GM10266 (cell line): ENCODE measurements around the gene CLCN1.
A peak's percentile ranks its signal among the peaks of the same experiment; 100 is the strongest.

Experiments used
- DNase-seq: peaks from one replicate; pipeline ENCODE4 v3.0.0; 2012; ENCODE audit errors: extremely low spot score
- CTCF ChIP-seq: IDR thresholded peaks from 2 replicates; pipeline ENCODE4 v1.5.1; 2012; ENCODE audit warnings: mild to moderate bottlenecking, low read depth; ENCODE audit not compliant: control insufficient read depth, insufficient read depth; ENCODE audit errors: missing control alignments

Gene CLCN1

GRCh38 chr7:143305423-143306070, 10.4 kb upstream of the CLCN1 start:
- DNase-seq: no peak
- TF ChIP-seq CTCF: peak; percentile 46

GRCh38 chr7:143308632-143309031, 7.3 kb upstream of the CLCN1 start:
- DNase-seq: no peak
- TF ChIP-seq CTCF: no peak

GRCh38 chr7:143314127-143314526, 1.8 kb upstream of the CLCN1 start:
- no peak for DNase-seq

GRCh38 chr7:143316492-143316891, 581 bp downstream of the CLCN1 start:
- DNase-seq: no peak

More at GRCh38 chr7:143314127-143314526, 1.8 kb upstream of the CLCN1 start:
- no peak for TF ChIP-seq CTCF

GRCh38 chr7:143318661-143319060, 2.8 kb downstream of the CLCN1 start:
- TF ChIP-seq CTCF: no peak
- no peak for DNase-seq

More at GRCh38 chr7:143316492-143316891, 581 bp downstream of the CLCN1 start:
- TF ChIP-seq CTCF: no peak

- TF ChIP-seq CTCF: no peak
- no peak for DNase-seq
These were observed 4.7 kb downstream of the CLCN1 start for GRCh38 chr7:143320620-143321019.

- no peak for DNase-seq
- TF ChIP-seq CTCF: no peak
These were observed 5.3 kb downstream of the CLCN1 start for GRCh38 chr7:143321242-143321641.
